Hematopoietic multipotent progenitor cell treated with erythropoietin and hydrocortisone succinate and interleukin-3 and kit ligand, for 6 days (in vitro differentiated cells): ENCODE results near the gene CAP2.
A peak's percentile ranks its signal among the peaks of the same experiment; 100 is the strongest.
"Not testable (repeated sequence)": the region's sequence is repeated elsewhere in the genome, so short reads cannot be mapped to it uniquely, and the experiment has no call there.

Source experiments
- DNase-seq: peaks from one replicate; pipeline ENCODE4 v3.0.0-alpha.2; 2015

CAP2 gene

DNA sequence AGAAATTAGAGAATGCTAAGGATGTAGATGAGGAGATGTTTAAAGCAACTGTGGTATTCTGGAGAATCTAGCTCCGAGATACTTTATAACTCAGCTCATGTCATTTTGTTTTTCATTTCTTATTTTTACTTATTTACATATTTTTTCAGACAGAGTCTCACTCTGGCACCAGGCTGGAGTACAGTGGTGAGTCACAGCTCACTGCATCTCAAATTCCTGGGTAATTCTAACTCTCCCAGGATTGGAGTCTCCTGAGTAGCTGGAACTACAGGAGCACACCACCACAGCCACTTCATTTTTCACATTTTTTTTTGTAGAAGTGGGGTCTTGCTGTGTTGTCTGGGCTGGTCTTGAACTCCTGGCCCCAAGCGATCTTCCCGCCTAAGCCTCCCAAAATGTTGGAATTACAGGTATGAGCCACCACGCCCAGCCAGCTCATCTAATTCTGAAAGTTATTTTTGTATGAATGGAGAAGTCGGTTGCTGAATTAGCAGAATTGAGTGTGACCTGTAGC, 112.4 kb downstream of the CAP2 start:
- no peak for DNase-seq

GRCh38 chr6:17506531-17506930, 113.1 kb downstream of the CAP2 start:
- DNase-seq, result no peak

GRCh38 chr6:17506962-17507361, 113.6 kb downstream of the CAP2 start:
- DNase-seq, result no peak

- DNase-seq, result no peak
Observed at GRCh38 chr6:17511084-17511483, 117.7 kb downstream of the CAP2 start.

GRCh38 chr6:17511580-17511979, 118.2 kb downstream of the CAP2 start:
- no peak for DNase-seq

DNA sequence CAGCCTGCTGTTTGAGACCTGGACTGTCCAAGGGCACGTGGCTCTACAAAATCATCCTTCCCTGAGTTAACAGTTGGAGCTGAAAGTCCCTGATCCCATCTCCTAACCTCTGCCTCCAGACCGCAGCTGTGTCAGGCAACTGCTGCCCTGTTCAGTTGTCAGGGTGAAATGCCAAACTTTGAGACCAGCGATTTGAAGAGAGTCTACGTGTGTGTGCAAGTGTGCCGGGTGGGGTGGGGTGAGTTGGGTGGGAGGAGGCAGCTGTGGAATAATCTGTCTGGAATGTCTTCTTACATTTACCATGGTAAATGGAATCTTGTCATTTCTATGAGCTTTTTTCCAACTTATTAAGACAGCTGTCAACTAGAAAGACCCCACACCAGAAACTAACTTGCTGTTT, 125.7 kb downstream of the CAP2 start:
- DNase-seq, result no peak

- no peak for DNase-seq
Observed at GRCh38 chr6:17525637-17526036, 132.2 kb downstream of the CAP2 start.

DNA sequence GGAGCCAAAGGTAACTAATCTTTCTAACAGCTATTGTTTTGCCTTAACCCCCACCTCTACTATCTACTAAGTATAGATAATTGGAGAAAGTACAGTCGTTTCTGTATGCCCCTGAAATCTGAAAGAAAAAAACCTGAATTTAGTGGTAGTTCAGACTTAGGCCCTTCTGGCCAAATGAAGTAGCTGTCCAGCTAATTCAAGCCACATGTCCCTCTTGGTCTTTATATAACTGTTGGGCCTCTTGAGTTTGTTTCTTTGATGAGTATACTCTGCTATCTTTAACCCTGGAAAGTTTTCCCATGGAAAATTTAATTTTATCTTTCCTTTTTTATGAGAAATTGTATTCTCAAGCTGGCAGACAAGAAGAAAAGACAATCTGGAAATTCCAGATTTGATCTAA, 133.7 kb downstream of the CAP2 start:
- DNase-seq, result no peak

DNA sequence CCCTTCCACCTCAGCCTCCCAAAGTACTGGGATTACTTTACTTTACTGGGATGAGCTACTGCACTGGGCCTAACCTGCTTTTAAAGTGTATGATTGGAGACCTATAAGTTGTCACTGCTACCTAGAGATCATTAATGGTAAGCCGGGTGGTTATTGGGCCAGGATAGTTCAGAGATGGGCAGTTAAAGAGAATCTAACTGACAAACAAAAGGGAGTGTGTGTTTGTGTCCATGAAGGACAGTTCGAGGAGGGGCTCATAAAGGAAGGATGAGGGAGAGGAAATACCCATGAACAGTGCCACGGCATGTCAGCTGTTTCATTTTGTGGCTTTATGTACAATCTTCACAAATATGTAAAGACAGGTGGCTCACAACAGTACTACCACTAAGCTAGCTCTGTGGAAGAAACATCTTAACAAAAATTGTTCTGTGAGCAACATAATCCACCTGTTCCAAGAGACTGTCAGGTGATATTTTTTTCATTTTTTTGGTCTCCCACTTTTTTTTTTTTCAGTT, 137.0 kb downstream of the CAP2 start:
- no peak for DNase-seq

GRCh38 chr6:17536586-17536985, 143.2 kb downstream of the CAP2 start:
- no peak for DNase-seq

DNA sequence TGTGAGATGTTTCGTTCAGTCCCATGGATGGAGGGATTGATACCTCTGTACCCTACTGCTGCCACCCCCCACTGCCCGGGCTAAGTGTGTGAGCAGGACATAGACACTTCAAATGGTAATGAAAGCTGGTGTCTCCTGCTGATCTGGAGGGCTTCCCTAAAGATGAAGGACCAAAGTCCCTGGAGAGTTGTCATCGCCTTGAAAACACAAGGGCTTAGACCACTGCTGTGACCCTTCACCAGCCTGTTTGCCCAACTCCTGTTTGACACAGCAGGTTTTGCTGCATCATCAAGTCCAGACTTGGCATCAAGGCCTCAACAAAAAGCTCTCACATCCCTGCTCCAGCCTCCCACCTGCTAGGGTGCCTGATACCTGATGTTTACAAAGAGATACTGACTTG, 148.8 kb downstream of the CAP2 start:
- DNase-seq, result no peak

GRCh38 chr6:17545681-17546080, 152.3 kb downstream of the CAP2 start:
- not testable (repeated sequence) for DNase-seq

DNA sequence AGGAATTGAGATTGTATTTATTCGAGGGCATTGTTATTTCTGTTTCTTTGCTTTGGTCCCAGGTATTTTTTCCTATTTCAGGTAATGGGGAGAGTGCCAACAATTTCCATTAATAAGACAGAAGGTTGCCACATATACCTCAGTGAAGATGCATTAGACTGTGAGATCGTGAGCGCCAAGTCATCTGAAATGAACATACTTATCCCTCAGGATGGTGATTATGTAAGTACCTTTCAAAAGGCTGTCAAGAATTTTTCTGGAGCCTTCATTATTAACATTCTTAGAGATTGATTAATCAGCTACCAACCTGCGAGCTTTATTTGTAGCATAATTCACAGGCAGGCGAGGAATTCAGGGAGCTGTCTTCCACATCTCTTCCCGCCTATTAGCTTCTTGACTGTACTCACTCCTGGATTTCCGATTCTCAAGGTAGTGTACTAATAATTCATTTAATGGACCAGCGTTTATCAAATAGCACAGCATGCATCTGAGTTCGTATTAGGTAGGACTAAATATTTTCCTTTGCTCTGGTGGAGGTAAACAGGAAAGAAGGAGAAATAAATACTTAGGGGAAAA, 158.1 kb downstream of the CAP2 start:
- no peak for DNase-seq

GRCh38 chr6:17552861-17553260, 159.5 kb downstream of the CAP2 start:
- DNase-seq, result no peak

DNA sequence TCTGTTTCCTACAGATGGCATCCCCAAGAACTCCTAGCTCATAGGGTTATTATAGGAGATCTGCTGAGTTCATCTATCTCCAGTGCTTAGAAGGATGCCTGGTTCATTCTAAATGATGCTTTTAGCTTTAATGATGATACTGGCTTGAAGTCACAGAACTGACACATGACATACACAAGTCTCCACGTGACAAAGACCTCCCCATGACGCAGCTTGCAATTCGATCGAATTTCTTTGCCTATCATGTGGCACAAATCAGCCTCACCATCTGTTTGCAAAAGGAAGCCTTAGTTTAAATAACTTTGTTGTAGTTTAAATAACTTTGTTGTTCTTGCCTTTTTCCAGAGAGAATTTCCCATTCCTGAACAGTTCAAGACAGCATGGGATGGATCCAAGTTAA, 162.6 kb downstream of the CAP2 start:
- DNase-seq, result no peak

DNA sequence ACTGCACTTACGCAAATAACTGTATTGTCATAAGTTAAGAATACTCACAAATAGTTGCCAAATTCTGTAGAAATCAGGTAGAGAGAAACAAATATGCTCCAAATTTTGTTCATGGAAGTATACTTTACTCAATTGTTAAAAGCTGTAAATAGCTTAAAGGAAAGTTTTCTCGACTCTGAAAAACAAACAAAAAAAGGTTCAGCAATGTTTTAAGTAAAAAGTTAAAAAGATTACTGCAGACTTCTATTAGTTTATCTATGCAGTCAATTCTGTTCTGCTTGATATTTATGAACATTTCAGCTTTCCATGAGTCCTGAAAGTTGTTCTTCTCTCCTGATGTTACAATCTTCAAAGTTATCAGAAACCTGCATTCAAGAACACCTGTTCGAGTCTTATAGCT, 169.2 kb downstream of the CAP2 start:
- DNase-seq, result no peak

- DNase-seq, result no peak
Observed at GRCh38 chr6:17565399-17565798, 172.0 kb downstream of the CAP2 start.

GRCh38 chr6:17574866-17575560, 181.6 kb downstream of the CAP2 start:
- DNase-seq, result no peak

DNA sequence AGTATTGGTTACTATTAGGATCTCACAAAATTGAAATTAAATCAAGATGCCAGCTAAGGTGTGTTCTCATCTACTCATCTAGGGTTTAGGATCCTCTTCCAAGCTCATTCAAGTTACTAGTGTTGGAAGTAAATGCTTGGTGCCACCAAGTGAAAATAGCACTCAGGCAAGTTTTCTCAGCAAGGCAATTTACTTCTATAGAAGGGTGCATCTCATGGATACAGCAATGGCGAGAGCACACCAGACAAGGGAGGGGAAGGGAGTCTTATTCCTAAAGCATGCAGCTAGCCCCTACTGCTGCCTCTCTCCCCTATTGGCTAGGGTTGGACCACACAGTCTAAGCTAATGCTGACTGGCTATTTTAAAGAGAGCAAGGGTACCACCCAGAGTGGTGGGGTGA, 183.7 kb downstream of the CAP2 start:
- DNase-seq, result no peak

DNA sequence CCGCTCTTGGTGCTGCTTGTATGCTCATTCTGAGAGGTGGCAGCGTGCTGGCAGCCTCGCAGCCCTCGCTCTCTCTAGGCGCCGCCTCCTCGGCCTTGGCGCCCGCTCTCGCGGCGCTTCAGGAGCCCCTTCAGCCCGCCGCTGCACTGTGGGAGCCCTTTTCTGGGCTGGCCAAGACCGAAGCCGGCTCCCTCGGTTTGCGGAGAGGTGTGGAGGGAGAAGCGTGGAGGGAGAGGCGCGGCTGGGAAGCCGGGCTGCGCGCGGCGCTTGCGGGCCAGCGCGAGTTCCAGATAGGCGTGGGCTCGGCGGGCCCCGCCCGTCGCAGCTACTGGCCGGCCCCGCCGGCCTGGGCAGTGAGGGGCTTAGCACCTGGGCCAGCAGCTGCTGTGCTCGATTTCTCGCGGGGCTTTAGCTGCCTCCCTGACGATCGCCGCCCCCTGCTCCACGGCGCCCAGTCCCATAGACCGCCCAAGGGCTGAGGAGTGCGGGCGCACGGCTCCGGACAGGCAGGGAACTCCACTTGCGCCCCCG, 187.2 kb downstream of the CAP2 start:
- peak; percentile 61 for DNase-seq

DNA sequence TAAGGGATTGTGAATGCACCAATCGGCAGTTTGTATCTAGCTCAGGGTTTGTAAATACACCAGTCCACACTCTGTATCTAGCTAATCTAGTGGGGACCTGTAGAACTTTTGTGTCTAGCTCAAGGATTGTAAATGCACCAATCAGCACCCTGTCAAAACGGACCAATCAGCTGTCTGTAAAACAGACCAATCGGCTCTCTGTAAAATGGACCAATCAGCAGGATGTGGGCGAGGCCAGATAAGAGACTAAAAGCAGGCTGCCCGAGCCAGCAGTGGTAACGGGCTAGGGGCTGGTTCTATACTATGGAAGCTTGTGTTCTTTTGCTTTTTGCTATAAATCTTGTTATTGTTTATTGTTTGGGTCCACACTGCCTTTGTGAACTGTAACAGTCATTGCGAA, 187.9 kb downstream of the CAP2 start:
- DNase-seq, result not testable (repeated sequence)

- DNase-seq, result no peak
Observed at GRCh38 chr6:17583811-17584210, 190.4 kb downstream of the CAP2 start.

- DNase-seq, result peak; percentile 85
Observed at GRCh38 chr6:17584241-17584803, 190.9 kb downstream of the CAP2 start.
